ENCODE results near the gene TMEM218. TPM values are rescaled to one million over a fixed set of nuclear protein-coding genes. Genes with fewer than 3 reads are reported as not detected.

Gene TMEM218
- total RNA-seq, 1 donor from 2014 or later, result 24.6 TPM

DNA sequence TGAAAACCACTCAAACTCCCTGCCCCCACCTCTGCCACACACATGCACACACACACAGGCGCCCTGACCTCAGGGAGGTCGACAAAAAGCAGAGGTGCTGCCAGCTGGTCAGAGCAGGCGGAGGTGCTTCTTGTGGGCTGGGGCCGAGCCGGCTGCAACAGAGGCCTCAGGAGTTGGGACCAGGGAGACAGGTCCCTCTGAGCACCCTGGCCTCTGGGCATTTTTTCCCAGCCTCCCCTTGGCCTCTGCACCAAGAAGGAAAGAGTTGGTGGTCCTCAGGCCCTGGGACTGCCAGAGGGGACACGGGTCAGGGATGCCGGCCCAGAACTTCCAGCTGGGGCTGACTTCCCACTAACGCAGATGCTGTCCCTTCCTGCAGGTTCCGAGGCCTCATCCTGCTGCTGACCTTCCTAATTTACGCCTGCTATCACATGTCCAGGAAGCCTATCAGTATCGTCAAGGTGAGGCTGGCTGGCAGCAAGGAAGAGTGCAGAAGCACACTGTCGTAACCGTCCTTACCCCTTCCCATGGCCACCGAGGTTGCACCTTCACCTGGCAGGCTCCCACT lies 35.0 kb downstream of the TMEM218 start:
- DNase-seq (ENCODE audit: low spot score), result no peak

DNA sequence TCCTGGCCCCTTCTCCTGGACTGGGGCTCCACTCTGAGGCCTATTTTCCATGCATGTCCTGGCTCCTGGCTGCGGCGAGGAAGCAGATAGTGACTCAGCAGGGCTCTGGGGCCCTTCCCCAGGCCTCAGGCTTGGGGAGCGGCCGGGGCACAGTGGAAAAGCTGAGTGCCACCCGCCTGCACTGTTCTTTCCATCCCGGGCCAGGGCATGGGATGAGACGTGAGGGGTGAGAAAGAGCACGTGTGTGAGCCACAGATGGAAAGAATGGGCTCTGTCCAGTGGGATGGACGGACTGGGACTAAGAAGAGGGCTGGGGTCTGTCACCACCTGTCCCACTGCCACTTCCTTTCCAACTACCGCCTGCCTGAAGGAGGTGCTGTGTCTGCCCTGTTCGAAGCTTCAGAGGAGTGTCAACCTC lies 35.5 kb downstream of the TMEM218 start:
- no peak for DNase-seq (ENCODE audit: low spot score)

DNA sequence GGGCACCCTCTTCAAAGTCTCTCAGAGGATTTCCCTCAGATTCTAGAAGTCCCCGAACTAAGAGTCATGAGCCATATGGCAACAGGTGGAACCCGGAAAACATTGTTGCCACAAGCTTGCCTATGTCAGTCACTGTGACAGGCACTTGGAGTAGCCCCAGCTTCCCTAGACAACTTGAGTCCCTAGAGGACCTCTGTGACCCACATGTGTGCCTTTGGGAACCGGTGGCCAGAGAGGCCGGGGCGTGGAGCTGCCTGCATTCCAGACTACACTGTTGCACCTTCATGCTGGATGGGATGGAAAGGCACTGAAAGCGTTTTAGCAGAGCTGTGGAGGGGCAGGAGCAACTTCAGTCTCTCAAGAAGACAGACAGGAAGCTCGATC lies 36.2 kb downstream of the TMEM218 start:
- no peak for DNase-seq (ENCODE audit: low spot score)

DNA sequence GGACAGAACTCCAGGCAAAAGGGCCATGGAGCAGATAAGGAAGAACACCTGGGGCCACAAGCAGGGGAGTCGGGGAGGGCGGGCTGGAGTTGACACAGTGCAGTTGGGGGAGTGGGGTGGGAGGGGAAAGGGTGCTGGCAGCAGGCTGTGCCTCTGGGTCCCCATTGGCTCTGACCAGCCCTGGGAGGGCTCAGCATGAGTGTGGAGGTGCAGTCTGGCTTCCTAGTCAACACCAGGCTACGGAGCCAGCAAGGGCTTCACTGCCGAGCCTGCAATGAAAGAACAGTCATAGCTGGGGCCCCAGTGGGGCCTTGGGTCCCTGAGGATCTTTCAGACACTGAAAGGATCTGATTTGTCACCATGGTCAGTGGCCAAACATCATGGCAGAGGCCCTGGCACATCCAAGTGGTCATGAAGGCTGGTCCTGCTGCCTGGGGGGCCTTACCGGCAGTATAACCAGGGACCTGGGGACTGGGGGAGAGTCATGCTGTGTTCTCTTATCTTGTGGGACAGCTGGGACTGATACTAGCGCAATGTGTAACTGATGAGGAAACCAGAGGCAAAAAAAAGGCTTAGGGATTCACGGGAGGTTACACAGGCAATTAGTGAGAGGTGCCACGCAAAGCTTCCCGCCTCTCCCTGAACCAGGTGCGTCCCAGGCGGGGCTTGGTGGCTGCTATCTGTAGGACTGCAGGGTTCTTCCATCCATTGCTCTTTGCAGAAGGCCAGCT lies 36.8 kb downstream of the TMEM218 start:
- DNase-seq (ENCODE audit: low spot score), result peak; percentile 71

DNA sequence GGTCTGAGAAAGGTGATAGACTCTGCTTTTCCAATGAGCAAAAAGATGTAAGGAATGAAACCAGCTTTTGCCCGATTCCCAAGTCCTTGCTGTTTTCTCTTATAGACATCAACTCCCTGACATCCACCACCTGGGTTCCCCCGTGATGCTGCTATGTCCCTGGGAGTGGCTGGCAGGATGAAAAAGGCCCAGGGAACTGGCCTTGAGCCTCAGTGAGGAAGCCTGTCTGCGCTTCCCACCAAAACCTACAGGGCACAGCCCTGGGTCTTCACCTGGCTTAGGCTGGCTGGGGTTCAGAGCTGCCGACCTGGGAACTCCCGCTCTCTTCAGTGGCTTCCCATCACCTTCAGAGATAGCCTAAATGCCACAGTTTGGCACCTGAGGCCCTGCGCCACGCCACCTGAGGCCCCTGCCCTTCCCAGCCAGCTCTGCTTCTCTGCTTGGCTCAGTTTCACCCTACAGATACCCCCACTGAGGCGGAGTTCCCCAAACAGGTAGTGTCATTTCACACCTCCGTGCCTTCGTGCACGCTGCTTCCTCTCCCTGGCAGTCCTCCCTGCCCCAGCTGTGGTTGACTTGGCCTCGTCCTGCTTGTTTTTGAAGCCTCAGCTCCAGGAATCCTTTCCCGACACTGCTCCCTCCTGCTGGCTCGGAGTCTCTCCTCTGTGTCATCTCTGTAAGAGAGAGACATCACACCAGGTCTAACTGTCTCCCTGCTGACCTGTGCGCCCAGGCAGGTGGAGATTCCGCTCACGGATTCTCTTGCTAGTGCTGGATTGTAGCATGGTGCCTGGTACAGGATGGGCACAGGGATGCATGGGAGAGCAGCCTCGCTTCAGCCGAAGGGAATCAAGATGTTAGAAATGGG lies 37.6 kb downstream of the TMEM218 start:
- no peak for DNase-seq (ENCODE audit: low spot score)

DNA sequence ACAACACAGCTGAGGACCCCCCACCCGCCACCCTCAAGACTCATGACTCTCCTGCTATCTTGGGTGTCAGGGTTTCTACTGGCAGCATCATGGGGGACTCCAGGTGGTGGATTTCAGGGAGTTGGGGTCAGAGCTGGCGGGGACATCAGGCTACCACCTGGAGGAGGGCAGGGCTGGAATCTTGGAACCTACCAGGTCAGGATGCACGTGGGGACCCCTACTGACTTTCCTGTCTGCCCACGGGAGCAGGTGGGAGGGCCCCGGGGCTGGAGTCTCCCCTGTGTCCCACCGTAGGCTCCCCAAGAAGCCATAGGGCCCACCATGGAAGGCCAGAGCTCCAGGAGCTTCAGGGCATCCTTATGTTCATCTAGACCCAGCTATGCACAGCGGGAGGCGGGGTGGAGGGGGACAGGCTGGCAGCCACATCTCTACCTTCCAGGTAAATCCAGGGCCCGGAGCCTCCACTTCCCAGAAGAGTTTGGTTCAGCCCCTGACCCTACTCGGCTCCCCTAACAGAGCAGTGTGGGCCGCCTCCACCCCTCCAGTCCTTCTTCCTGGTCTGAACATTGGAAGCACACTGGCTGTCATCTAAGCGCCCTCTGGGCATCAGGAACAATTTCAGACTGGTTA lies 38.4 kb downstream of the TMEM218 start:
- no peak for DNase-seq (ENCODE audit: low spot score)

DNA sequence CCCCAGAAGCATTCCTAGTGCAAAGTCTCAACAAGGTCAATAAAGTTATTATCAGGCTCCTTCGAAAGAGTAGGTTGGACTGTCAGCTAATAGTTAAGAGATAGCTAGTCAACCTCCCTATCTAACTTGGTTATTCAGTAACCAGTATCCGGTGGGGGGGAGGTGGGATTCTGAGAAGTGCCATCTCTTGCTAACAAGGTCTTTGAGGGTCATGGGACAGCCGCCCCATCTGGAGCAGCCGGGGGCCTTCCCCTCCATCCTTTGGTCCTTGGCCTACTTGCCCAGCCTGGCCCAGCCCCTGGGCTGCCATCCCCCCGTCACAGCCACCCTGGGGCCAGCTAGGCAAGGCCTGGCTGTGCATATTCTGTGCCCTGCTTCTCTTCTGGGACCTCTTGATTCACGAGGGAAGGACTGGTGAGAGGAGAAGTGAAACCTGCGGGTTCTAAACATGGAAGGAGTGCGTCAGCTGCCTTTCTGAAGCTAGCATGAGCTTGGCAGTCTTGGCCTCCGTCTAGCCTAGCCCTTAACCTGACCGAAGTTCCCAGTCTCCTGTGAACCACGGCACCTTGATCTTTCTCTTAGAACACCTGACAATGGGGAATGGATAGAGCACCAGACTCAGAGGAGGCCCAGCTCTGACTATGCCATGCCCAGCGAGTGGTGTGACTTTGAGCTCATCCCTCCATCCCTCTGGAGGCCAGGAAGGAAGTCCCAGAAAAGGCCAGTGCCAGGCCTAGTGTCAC lies 39.0 kb downstream of the TMEM218 start:
- DNase-seq (ENCODE audit: low spot score), result no peak

DNA sequence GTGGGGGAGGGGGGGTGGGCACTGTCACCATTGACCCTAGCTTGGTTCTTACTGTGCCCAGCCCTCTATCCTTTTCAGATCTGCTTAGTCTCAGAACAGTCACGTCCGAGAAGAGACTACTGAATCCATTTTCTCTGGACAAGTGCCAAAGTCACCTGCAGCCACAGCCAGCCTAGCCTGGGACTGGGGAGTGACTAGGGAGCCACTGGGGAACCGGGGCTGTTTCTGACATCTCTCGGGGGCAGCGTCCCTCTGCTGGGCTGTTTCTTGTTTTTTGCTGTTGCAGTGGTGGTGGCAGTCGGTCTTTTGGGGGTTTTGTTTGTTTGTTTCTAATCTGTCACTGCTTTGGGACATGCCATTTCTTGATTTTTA lies 39.6 kb downstream of the TMEM218 start:
- no peak for DNase-seq (ENCODE audit: low spot score)

DNA sequence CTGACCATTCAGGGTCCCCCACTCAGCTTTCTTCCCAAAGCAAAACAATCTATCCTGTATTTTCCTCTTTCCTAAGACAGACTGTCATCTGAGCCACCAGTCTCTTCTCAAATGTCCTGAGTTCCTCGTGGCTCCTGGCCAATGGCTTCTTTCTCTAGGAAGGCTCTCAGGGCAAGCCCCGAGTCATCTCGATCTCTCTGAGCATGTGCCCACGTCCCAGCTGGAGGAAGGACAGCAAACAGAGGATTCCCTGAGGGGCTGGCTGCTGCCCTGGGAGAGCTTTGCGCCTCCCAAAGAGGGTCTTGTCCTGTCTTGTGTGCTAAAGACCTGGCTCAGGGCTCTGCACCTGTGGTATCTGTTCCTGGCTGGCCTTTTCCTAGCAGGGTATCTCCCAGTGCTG lies 40.0 kb downstream of the TMEM218 start:
- no peak for DNase-seq (ENCODE audit: low spot score)

DNA sequence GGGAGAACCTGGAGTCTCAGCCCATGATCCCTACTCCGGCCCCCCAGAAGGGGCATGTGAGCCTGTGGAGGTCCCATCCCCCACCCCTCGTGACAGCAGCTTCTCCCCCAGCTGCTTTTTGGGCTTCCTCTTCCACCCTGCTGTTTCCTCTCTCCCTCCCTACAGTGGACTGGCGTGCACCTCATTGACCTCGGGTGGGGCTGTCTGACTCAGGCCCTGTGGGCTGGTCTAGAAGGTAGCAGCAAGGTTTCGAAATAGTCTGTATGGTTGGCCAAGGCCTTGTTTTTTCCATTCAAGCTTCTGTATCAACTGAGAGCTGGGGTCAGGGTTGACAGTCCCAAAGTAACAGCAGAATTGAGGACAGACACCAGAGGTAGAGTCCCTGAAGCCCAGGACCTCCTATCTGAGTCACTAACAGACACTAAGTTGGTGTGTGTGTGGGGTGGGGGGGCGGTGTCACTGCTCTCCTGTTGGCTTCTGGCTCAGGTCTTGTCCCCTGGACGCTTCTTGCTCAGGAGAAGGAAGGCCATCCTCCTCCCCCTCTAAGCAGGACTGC lies 40.6 kb downstream of the TMEM218 start:
- peak; percentile 78 for DNase-seq (ENCODE audit: low spot score)

DNA sequence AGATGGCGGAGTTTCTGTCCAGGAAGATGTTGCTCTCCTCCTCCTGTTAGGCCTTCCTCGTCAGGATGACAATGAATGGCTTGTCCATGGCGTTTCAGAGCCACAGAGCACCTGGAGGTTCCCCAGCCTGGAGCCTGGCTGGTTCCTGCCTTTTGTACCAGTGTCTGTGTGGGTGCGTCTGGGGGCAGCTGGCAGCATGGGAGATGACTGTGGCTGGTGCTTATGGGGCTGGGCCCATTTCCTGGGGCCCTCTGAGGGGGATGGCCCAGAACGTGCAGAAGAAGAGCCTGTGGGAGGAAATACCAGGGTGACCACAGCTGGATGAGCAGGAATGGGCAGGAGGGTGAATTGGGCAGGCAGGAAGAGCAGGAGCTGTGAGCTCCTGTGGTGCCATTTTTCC lies 41.6 kb downstream of the TMEM218 start:
- DNase-seq (ENCODE audit: low spot score), result peak; percentile 80

DNA sequence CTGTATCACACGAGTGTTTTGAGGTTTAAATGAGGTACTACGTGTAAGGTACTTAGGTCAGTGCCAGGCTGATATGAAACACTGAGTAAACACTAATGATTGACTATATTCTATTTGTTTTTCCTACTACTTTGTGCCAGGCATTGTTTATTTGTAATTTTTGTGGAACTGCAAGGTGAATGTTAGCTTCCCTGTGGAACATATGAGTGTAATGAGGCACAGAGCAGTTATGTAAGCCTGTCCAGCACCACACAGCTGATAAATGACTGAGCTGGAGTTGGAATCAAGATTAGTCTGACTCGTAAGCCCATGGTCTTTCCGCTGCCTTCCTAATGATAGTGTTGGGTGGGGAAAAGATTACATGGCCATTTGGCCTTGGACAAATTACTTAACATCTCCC lies 42.4 kb downstream of the TMEM218 start:
- no peak for DNase-seq (ENCODE audit: low spot score)

DNA sequence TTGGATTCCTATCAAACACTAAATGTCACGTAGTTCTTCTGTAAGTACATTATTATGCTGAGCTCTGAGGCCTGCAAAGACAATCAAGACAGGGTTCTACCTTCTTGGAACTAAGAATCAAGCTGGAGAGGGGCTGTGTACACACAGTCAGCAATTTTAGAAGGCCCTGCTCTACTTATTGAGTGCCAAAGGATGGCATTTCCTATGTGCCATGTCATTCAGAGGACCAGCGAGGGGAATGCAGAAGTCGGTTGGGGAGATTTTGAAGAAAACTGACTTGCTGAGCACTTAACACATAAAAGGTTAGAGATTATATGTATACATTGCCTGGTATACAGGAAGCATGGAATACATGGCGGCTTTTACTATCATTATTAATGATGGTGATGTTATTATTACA lies 43.1 kb downstream of the TMEM218 start:
- DNase-seq (ENCODE audit: low spot score), result no peak

DNA sequence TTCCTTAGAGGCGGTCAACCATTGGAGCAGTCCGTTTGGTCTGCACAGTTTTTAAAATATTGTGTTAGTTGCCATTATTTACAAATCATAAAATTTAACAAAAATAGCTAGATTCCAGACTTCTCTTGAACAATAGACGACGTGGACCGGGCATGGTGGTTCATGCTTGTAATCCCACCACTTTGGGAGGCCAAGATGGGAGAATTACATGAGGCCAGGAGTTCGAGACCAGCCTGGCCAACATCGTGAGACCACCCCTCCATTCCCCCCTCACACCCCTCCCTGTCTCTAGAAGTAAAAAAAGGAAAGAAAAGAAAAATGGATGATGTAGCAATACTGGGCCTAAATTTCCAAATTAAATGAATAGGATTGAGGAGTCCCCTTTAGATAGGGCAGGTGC lies 47.4 kb downstream of the TMEM218 start:
- no peak for DNase-seq (ENCODE audit: low spot score)

DNA sequence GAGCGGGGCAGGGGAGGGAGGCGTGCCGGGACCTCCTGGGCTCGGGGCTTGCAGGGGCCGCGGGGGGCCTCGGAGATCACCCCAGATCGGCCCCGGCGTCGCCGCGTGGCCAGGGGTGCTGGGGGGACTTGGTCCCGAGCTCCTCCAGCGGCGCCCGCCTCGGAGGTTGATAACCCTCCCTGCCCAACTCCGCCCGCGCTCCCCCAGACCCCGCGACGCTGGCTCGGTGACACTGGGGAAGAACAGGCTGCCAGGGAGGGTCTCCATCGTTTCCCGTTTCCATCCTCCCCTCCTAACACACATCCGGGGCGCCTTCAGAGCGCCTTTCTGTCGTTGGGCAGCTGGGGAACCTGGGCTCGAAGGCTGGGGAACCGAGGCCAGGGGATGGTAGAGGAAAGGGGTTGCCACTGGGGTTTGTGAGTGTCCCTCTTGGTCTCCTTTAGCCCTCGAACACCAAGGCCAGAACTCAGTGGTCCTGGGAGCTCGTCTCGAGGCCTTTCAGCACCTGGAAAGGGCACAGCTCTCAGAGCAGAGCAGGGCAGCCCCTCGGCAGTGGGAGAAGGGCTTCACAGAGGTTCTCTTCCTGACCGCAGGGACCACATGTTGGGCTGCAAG lies 47.9 kb downstream of the TMEM218 start:
- peak; percentile 67 for DNase-seq (ENCODE audit: low spot score)

DNA sequence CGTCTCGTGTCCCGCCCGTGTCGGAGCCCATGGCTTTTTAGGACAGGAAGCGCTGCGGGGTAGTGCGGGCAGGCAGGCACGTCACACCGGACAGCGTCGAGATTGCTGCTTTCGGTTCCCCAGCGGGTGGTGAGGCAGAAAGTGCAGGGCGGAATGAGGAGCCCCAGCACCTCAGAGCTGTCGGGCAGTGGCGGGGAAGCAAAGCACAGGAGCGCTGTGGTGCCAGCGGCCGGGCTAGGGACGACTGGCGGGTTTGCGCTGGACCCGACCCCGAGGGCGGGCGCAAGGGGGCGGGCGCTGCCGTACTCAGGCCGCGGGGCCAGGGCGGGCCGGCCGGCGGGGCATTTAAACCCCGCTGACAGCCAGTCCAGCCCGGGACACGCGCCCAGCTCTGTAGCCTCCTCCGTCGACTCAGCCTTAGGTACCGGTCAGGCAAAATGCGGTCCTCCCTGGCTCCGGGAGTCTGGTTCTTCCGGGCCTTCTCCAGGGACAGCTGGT lies 48.4 kb downstream of the TMEM218 start, which contains the start of gene SLC37A2:
TSS of gene SLC37A2 (plus strand) at position 375 of the 498 bp plus-strand sequence. CDS start at position 438, 63 bp downstream.
- peak; percentile 91 for DNase-seq (ENCODE audit: low spot score)

DNA sequence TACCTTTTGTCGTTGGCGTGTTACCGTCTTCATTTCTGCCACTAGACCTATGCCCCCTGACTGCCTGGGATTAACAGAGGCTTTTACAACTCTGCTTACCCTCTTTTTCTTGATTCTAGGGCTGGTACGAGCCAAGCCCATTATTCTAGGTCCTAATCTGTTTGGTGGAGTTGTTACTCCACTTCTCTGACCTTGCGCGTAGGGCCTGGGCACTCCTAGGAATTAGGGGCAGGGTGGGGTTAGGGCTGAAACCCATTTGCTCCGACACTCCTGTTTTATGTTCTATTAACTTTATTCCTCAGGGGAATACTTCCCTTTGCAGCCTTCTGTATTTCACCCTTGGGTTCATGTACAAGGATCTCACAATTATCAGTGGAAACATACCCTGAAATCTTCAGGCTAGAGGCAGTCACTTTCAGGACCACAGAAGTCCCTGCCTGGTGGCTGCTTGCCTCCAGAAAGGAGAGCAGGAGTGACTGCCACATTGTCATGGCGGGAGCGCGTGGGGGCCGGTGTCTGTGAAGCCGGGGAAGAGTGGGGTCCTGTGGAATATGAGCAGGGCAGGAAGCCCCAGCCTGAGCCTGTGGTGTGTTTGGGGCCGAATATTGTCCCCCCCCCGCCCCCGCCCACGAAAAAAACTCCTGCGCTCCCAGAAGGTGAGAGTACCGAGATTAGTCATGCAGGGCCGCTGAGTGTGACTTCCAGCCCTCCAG lies 49.1 kb downstream of the TMEM218 start:
- DNase-seq (ENCODE audit: low spot score), result no peak

DNA sequence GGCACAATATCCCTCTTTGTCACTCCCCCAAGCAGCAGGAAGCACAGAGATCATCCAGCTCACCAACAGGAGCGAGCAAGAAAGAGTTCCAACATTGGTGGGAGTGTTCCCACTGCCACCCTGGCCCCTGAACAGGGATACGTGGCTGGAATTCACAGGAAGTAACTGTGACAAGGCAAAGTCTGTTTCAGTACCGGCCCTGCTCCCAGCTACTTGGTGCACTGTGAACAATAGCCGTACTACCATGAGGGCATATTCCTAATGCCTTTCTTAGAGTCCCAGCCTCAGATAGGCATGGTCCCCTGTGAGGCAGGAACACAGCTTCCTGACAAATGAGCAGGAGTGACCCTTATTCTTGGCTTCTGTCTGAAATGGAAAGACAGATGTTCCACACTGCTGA lies 50.1 kb downstream of the TMEM218 start:
- DNase-seq (ENCODE audit: low spot score), result no peak

DNA sequence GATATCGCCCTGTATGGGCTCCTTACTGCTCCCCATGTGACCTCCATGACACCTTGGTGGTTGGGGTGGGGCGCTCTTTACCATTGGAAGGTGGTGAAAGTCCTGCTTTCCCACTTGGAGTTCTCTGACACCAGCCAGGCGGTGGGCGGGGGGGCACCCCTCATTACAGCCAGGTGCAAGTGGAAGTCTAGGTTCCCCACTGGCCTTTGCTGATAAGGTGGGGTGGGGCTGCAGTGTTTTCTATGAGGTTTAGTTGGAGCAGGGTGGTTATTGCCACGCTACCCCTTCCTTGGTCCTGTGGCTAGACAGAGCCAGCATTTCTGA lies 53.8 kb downstream of the TMEM218 start:
- DNase-seq (ENCODE audit: low spot score), result peak; percentile 82

All from mesenteric fat pad (tissue), 1 donor.